MV-4-11 (cell line): ENCODE measurements around the gene SUPT20HL2.
"Not testable (repeated sequence)": the region's sequence is repeated elsewhere in the genome, so short reads cannot be mapped to it uniquely, and the experiment has no call there.

Experiments used
- DNase-seq: peaks from one replicate; lab custom pipeline; 2025; lab: John Stamatoyannopoulos, UW

Gene SUPT20HL2

GRCh38 chrX:24314019-24314635 lies at the start of gene SUPT20HL2:
Gene SUPT20HL2, minus strand, starts transcription at chrX:24314069. Its CDS starts 754 bp downstream, at chrX:24313315.
- no peak for DNase-seq

GRCh38 chrX:24362089-24362745 lies 48.3 kb upstream of the SUPT20HL2 start:
- DNase-seq = not testable (repeated sequence)

- DNase-seq = no peak
Observed at GRCh38 chrX:24360272-24360671, 46.4 kb upstream of the SUPT20HL2 start, which contains the start of gene SUPT20HL1. Gene SUPT20HL1, plus strand, starts transcription at chrX:24360639. Its CDS starts 2,122 bp downstream, at chrX:24362761.

GRCh38 chrX:24357106-24357505 lies 43.2 kb upstream of the SUPT20HL2 start:
- DNase-seq = no peak

GRCh38 chrX:24355095-24355494 lies 41.2 kb upstream of the SUPT20HL2 start:
- no peak for DNase-seq

- DNase-seq = no peak
Observed at GRCh38 chrX:24350217-24350616, 36.3 kb upstream of the SUPT20HL2 start.

GRCh38 chrX:24347881-24348280 lies 34.0 kb upstream of the SUPT20HL2 start:
- no peak for DNase-seq

GRCh38 chrX:24343719-24344118 lies 29.9 kb upstream of the SUPT20HL2 start:
- DNase-seq = peak; percentile 36

- no peak for DNase-seq
Observed at GRCh38 chrX:24341795-24342194, 27.9 kb upstream of the SUPT20HL2 start.

GRCh38 chrX:24340501-24340900 lies 26.6 kb upstream of the SUPT20HL2 start:
- no peak for DNase-seq

GRCh38 chrX:24339911-24340310 lies 26.0 kb upstream of the SUPT20HL2 start:
- peak; percentile 17 for DNase-seq

- no peak for DNase-seq
Observed at GRCh38 chrX:24335871-24336270, 22.0 kb upstream of the SUPT20HL2 start.

- DNase-seq = no peak
Observed at GRCh38 chrX:24334461-24334860, 20.6 kb upstream of the SUPT20HL2 start.

GRCh38 chrX:24333371-24333770 lies 19.5 kb upstream of the SUPT20HL2 start:
- no peak for DNase-seq

GRCh38 chrX:24332878-24333277 lies 19.0 kb upstream of the SUPT20HL2 start:
- DNase-seq = no peak

- no peak for DNase-seq
Observed at GRCh38 chrX:24325231-24325630, 11.4 kb upstream of the SUPT20HL2 start.

- no peak for DNase-seq
Observed at GRCh38 chrX:24321741-24322395, 8.0 kb upstream of the SUPT20HL2 start.

GRCh38 chrX:24317567-24317966 lies 3.7 kb upstream of the SUPT20HL2 start:
- no peak for DNase-seq

- DNase-seq = no peak
Observed at GRCh38 chrX:24316111-24316510, 2.2 kb upstream of the SUPT20HL2 start.

GRCh38 chrX:24312249-24312607 lies 1.6 kb downstream of the SUPT20HL2 start:
- not testable (repeated sequence) for DNase-seq

- DNase-seq = not testable (repeated sequence)
Observed at GRCh38 chrX:24311507-24312248, 2.2 kb downstream of the SUPT20HL2 start.

- DNase-seq = not testable (repeated sequence)
Observed at GRCh38 chrX:24310916-24311315, 3.0 kb downstream of the SUPT20HL2 start.
